ENCODE measurements around the gene SEC23IP. TPM values are rescaled to one million over a fixed set of nuclear protein-coding genes. Genes with fewer than 3 reads are reported as not detected.
"Not testable (repeated sequence)": the region's sequence is repeated elsewhere in the genome, so short reads cannot be mapped to it uniquely, and the experiment has no call there.

Gene SEC23IP
- total RNA-seq, 4 donors from 2014 or later, result 15.4 to 51.3 (median 31.1) TPM

GRCh38 chr10:119865699-119866240, 26.8 kb upstream of the SEC23IP start:
- Histone ChIP-seq H3K4me3 (no peak overlapping the region), H3K27ac (no peak overlapping the region), H3K27me3 (no peaks in the 10 kb centered on the region), H3K4me1 (peaks cover 0 to 44% (median 0%) of the 10 kb centered on the region in 3 donors), H3K36me3 (no peaks in the 10 kb centered on the region), H3K9me3 (peaks cover 0 to 5% (median 0%) of the 10 kb centered on the region in 3 donors)
- 88 to 93% methylated on average over 6 of the region's 6 CpGs for WGBS, 2 donors (ENCODE audit: low coverage in 1 of 2)
- TF ChIP-seq POLR2A (IDR thresholded peaks at IDR 0.05) (no peak), CTCF (IDR thresholded peaks at IDR 0.05) (no peak), POLR2AphosphoS5 (IDR thresholded peaks at IDR 0.05) (no peak), EP300 (IDR thresholded peaks at IDR 0.05) (no peak)
- no peak for ATAC-seq

- Histone ChIP-seq H3K27me3 (no peaks in the 10 kb centered on the region), H3K36me3 (no peaks in the 10 kb centered on the region), H3K9me3 (peaks cover 0 to 5% (median 0%) of the 10 kb centered on the region in 3 donors), H3K27ac (no peak overlapping the region), H3K4me1 (peaks cover 0 to 49% (median 7%) of the 10 kb centered on the region in 3 donors), H3K4me3 (no peak overlapping the region)
- 70 to 73% methylated on average over 3 to 7 of the region's 7 CpGs for WGBS, 2 donors (ENCODE audit: low coverage in 1 of 2)
- ATAC-seq, result no peak
- TF ChIP-seq EP300 (IDR thresholded peaks at IDR 0.05), result no peak
- TF ChIP-seq POLR2AphosphoS5 (IDR thresholded peaks at IDR 0.05), result no peak
- TF ChIP-seq CTCF (IDR thresholded peaks at IDR 0.05), result no peak
- TF ChIP-seq POLR2A (IDR thresholded peaks at IDR 0.05), result no peak
Observed at GRCh38 chr10:119867317-119867716, 25.2 kb upstream of the SEC23IP start.

- 68 to 72% methylated on average over 3 to 4 of the region's 4 CpGs for WGBS, 2 donors (ENCODE audit: low coverage in 1 of 2)
- not testable (repeated sequence) for ATAC-seq, H3K27me3 ChIP-seq, H3K4me3 ChIP-seq, H3K27ac ChIP-seq, H3K9me3 ChIP-seq, H3K36me3 ChIP-seq
- H3K4me1 ChIP-seq, result peaks cover 0 to 58% (median 7%) of the 10 kb centered on the region in 3 donors
Observed at GRCh38 chr10:119869398-119869797, 23.1 kb upstream of the SEC23IP start.

GRCh38 chr10:119871881-119872609, 20.5 kb upstream of the SEC23IP start:
- Histone ChIP-seq H3K27me3 (no peaks in the 10 kb centered on the region), H3K27ac (peak overlapping the region; percentile 16 to 89 (median 84)), H3K36me3 (no peaks in the 10 kb centered on the region), H3K9me3 (no peaks in the 10 kb centered on the region), H3K4me3 (peak overlapping the region; percentile 86 to 94), H3K4me1 (peaks cover 0 to 54% (median 7%) of the 10 kb centered on the region in 3 donors)
- TF ChIP-seq POLR2AphosphoS5 (IDR thresholded peaks at IDR 0.05), result no peak
- no peak for TF ChIP-seq POLR2A (IDR thresholded peaks at IDR 0.05)
- TF ChIP-seq CTCF (IDR thresholded peaks at IDR 0.05), result no peak
- no peak for TF ChIP-seq EP300 (IDR thresholded peaks at IDR 0.05)
- ATAC-seq, result peak; percentile 5
- WGBS, 2 donors (ENCODE audit: low coverage in 1 of 2), result 0% methylated on average over 3 to 8 of the region's 56 CpGs

- TF ChIP-seq POLR2A (IDR thresholded peaks at IDR 0.05), result peak; percentile 63 to 86
- TF ChIP-seq EP300 (IDR thresholded peaks at IDR 0.05), result no peak
- WGBS, 2 donors (ENCODE audit: low coverage in 1 of 2), result no CpG with 5 or more reads among the region's 42 CpGs
Observed at GRCh38 chr10:119872610-119872859, 20.0 kb upstream of the SEC23IP start, which contains the start of gene MCMBP. TSS of gene MCMBP (minus strand) at chr10:119872843. CDS start at chr10:119872584, 259 bp downstream.

More at GRCh38 chr10:119872610-119872859, 20.0 kb upstream of the SEC23IP start, which contains the start of gene MCMBP:
- Histone ChIP-seq H3K36me3 (no peaks in the 10 kb centered on the region), H3K27me3 (no peaks in the 10 kb centered on the region), H3K9me3 (no peaks in the 10 kb centered on the region), H3K4me3 (peak within 1 kb of the TSS; percentile 86 to 94), H3K4me1 (peaks cover 0 to 52% (median 7%) of the 10 kb centered on the region in 3 donors), H3K27ac (peak within 1 kb of the TSS; percentile 68 to 89 (median 84))
- peak; percentile 46 for ATAC-seq
